Suppressor macrophage treated with lipopolysaccharide for 1 hour (primary cell): Measurements from ENCODE around the gene CEP135.
A peak's percentile ranks its signal among the peaks of the same experiment; 100 is the strongest.
"Not testable (repeated sequence)": the region's sequence is repeated elsewhere in the genome, so short reads cannot be mapped to it uniquely, and the experiment has no call there.

ENCODE experiments used
- DNase-seq, 3 donors: peaks; one replicate each; pipeline ENCODE4 v3.0.0-alpha.2; 2020 to 2022

CEP135 gene, protein sequence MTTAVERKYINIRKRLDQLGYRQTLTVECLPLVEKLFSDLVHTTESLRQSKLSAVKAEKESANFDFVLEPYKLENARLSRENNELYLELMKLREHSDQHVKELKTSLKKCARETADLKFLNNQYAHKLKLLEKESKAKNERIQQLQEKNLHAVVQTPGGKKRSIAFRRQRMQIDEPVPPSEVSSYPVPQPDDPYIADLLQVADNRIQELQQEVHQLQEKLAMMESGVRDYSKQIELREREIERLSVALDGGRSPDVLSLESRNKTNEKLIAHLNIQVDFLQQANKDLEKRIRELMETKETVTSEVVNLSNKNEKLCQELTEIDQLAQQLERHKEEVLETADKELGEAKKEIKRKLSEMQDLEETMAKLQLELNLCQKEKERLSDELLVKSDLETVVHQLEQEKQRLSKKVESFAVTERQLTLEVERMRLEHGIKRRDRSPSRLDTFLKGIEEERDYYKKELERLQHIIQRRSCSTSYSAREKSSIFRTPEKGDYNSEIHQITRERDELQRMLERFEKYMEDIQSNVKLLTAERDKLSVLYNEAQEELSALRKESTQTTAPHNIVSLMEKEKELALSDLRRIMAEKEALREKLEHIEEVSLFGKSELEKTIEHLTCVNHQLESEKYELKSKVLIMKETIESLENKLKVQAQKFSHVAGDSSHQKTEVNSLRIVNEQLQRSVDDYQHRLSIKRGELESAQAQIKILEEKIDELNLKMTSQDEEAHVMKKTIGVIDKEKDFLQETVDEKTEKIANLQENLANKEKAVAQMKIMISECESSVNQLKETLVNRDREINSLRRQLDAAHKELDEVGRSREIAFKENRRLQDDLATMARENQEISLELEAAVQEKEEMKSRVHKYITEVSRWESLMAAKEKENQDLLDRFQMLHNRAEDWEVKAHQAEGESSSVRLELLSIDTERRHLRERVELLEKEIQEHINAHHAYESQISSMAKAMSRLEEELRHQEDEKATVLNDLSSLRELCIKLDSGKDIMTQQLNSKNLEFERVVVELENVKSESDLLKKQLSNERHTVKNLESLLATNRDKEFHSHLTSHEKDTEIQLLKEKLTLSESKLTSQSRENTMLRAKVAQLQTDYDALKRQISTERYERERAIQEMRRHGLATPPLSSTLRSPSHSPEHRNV

DNA sequence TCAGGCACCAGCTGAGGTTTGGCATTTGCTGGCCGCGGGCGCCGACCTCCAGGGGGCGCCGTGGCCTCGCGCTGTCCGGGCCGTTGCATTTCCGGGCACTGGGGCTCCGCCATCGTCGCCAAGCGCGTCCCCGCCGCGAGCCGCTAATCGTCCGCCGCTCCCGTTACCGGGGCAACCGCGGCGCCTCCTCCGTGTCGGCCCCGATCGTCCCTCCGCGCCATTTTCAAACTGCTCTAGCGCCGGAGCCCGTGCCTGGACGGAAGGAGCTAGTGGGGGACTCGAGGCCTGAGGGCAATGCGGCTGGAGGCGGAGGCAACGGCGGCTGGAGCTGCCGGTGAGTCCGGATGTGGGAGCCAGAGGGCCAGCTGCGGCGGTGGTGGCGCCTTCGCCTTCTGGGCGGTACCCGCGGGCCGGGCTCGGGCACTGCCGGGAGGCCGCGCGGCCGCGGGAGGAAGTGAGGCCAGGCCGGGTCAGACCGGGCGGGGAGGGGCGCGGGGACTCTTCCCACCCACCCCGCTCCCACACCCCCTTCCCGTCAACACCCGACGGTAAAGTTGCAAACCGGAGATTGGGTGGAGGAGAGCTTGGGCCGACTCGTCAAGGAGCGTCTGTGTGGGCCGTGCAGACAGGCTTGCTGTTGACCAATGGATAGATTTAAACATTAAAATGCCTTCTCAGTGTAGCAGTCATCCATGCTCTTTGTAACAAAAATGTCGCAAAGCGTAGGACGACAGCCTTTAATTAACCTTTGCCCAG lies at the start of gene CEP135:
Gene CEP135 (plus strand): TSS at position 220 of the 756 bp plus-strand sequence. CDS start 3,186 bp downstream, outside the sequence.
- DNase-seq, result peak; percentile 96 to 98 (median 98)

GRCh38 chr4:55902677-55903076 lies 46.1 kb upstream of the CEP135 start:
- DNase-seq, result no peak

- no peak for DNase-seq
These were observed 45.2 kb upstream of the CEP135 start for GRCh38 chr4:55903577-55903976.

DNA sequence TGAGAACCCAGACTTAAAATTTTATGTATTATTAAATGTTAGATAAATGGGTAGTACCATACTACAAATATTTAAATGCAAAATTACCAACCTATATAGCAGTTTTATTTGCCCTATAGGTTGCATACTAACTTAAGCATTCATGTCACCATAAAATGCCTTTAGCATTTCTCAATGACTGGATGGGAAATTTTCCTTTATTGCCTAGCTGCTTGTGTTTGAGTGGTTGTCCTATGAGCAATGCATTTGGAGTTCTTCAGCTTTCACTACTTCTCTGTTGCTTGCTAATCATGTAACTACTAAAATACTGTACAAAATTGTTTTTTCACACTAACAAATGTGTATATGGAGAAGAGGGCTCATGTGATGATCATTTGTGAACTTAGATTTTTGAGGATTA lies 44.2 kb upstream of the CEP135 start:
- peak in 2 of 3 donors; percentile 11 to 35 for DNase-seq

DNA sequence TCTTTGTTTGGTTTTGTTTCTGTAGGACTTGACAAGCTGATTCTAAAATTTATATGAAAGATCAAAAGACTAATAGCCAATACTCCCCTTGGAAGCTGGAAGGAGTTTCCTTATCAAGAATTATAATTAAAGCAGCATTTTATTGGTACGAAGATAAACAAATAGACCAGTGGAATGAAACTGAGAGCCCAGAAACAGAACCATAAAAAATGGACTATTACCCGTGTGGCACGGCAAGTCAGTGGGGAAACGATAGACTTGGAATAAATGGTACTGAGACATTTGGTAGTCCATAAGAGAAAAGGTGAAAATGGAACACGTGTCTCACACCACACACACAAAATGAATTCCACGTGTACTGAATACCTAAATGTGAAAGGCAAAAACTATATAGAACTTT lies 42.4 kb upstream of the CEP135 start:
- DNase-seq, result no peak

GRCh38 chr4:55906989-55907388 lies 41.8 kb upstream of the CEP135 start:
- no peak for DNase-seq

DNA sequence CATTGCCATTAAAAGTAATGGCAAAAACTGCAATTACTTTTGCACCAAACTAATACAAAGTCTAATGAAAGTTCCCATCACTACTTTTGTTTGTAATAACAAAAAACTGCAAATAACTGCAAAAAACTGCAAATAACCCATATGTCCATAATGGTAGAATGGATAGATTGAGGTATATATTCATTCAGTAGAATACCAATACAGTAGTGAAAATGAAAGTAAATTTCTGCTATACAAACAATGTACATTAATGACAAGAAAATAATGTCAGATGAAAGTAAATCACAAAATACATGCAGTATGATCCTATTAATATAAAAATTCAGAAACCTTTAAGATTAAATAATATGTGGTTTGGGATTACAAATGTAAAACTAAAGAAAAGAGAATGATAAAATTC lies 41.3 kb upstream of the CEP135 start:
- no peak for DNase-seq

GRCh38 chr4:55910140-55910539 lies 38.6 kb upstream of the CEP135 start:
- peak in 1 of 3 donors; percentile 7 for DNase-seq

DNA sequence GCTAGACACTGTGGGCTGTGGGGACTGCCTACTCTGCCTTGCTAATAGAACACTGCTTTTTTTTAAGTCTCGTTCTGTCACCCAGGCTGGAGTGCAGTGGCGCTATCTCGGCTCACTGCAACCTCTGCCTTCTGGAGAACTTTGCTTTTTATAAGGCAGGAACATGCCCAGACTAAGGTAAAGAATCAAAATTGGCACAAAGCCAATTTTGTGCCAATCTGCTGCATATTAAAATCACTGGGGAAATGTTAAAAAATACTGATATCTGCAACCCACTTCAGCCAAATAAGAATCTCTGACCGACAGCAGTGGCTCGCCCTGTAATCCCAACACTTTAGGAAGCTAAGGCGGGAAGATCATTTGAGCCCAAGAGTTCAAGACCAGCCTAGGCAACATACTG lies 36.5 kb upstream of the CEP135 start:
- peak in 1 of 3 donors; percentile 0 for DNase-seq

- peak; percentile 31 to 38 (median 37) for DNase-seq
These were observed 28.2 kb upstream of the CEP135 start for GRCh38 chr4:55920571-55920970.

- DNase-seq, result peak in 1 of 3 donors; percentile 24
These were observed 27.7 kb upstream of the CEP135 start for GRCh38 chr4:55921093-55921492.

- DNase-seq, result no peak
These were observed 23.5 kb upstream of the CEP135 start for GRCh38 chr4:55925241-55925640.

DNA sequence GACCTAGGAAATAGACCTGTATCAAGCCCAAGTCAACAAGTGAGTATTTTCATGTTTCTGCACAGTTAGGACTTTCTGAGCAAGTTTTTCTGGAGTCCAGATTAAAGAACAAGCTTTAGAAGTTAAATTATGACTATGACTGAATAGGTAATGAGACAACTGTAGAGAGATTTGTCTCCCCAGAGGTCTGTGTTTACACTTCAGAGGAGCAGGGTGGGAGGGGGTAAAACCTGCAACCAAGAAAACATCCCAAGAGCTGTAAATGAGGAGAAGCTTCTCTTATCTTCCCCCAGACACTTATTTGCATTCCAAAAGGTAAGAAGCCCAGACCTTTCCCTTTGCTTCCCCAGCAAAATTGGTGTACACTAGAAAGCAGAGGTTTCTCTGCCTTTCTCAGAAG lies 22.1 kb upstream of the CEP135 start:
- no peak for DNase-seq

DNA sequence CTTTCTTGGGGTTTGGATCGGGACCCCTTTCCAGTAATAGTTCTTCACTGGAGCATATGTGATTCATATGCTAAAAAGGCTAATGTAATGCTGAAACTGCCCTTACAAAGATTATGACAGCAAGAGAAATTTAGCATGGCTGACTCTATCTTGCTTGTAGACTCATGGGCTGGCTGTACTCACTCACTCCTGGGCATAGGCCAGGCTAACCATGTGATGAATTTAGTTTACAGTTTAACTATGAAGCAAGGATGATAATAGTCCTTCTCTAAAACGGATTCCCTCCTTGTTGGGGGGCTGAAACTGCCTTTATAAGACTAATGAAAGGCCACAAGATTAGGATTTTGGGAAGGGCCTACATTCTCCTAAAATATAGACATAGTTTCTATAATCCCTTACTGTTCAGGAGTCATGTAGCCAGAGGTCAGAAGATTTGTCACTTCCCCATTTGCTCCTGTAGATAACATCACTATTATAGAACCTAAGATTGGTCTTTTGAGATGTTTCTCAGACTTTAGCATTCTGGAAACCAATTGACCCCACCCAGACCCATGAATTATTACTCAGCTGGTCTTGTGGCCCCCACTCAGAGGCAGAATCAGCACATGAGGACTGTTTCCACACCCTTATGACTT lies 20.8 kb upstream of the CEP135 start:
- DNase-seq, result no peak

DNA sequence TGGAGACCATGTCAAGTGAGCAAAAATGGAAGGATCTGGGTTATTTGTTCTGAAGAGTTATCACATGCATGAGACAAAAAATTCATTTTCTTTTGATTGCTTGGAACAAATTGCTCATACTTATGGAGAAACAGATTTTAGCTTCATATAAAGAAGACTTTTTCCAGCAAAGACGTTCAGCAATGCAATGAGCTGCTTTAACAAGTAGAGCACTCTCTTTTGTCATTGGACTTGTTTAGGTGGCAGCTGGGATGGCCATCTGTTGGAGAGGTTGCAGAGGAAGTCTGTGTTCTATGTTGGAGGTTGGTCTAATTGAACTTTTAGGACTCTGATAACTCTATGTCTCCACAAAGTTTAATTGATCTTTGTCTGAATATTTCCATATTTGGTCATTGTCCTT lies 19.9 kb upstream of the CEP135 start:
- no peak for DNase-seq

DNA sequence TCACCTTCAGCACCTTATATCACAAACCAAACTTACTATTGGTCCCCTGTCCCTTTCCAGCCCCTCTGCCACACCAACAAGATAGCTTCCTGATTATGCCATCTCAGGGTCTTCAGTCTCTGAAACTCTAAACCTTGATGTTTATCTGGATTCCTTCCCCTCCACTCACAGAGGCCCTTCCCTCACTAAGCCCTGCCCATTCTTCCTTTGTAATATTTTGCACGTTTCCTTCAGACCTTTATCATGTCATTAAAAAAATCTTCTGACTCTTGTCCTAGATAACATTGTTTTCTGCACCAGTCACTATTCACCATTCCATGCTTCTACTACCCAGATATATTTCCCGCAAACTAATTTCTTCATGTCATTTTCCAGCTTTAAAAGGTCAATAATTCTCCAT lies 17.7 kb upstream of the CEP135 start:
- no peak for DNase-seq

- no peak for DNase-seq
These were observed 16.9 kb upstream of the CEP135 start for GRCh38 chr4:55931833-55932232.

- no peak for DNase-seq
These were observed 16.2 kb upstream of the CEP135 start for GRCh38 chr4:55932511-55932910.

- peak in 1 of 3 donors; percentile 3 for DNase-seq
These were observed 15.1 kb upstream of the CEP135 start for GRCh38 chr4:55933611-55934010.

GRCh38 chr4:55935907-55936306 lies 12.8 kb upstream of the CEP135 start:
- DNase-seq, result not testable (repeated sequence)

GRCh38 chr4:55938481-55938880 lies 10.3 kb upstream of the CEP135 start:
- no peak for DNase-seq

DNA sequence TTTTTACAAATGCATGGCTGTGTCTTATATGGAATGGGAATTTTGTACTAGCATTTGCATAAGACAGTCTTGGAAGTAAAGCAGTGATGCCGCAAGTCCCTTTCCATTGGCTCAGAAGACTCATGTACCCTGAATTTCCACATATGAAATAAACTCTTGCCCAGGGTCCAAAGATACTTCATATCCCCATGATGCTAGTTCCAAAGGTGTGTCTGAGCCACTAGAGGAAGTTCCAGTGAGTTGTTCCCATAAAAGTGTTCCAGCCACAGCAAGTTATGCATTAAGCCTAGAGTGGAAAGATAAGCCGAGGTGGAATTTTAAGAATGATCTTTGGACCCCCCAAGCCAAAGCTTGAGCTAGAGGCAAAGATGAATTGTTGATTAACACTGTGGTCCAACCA lies 9.3 kb upstream of the CEP135 start:
- DNase-seq, result no peak
